ENCODE data around the gene EPHA6.
"Not testable (repeated sequence)": the region's sequence is repeated elsewhere in the genome, so short reads cannot be mapped to it uniquely, and the experiment has no call there.

Gene EPHA6

DNA sequence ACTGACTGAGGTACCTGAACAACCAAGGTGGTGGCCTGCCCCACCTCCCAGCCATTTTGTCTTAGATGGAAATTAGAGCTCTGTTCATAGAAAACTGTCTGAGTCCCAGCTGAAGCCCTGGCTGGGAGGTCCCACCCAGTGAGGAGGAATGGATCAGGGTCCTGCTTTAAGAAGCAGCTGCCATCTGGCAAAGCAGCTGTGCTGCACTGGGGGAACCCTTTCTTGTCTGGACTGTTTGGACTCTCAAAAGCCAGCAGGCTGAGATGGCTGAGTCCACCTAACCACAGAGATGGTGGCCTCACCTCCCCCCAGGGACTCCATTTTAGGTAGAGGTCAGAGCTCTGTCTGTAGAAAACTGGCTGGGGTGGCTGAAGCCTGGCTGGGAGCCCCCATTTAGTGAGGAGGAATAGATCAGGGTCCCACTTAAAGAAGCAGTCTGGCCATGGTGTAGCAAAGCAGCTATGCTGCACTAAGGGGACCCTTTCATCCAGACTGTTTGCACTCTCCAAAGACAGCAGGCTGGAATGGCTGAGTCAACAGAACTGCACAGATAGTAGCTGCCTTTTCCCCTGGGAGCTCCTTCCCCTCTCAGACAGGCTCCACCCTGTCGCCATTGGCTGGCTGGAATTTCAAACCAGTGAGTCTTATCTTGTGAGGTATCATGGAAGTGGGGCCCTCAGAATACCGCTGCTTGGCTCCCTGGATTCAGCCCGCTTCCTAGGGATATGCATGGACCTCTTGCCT, 116.9 kb downstream of the EPHA6 start:
- DNase-seq = no peak

DNA sequence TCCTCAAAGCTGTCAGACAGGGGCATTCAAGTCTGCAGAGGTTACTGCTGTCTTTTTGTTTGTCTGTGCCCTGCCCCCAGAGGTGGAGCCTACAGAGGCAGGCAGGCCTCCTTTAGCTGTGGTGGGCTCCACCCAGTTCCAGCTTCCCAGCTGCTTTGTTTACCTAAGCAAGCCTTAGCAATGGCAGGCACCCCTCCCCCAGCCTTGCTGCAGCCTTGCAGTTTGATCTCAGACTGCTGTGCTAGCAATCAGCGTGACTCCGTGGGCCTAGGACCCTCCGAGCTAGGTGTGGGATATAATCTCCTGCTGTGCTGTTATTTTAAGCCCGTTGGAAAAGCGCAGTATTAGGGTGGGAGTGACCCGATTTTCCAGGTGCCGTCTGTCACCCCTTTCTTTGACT, 127.7 kb downstream of the EPHA6 start:
- peak; percentile 3 for DNase-seq

DNA sequence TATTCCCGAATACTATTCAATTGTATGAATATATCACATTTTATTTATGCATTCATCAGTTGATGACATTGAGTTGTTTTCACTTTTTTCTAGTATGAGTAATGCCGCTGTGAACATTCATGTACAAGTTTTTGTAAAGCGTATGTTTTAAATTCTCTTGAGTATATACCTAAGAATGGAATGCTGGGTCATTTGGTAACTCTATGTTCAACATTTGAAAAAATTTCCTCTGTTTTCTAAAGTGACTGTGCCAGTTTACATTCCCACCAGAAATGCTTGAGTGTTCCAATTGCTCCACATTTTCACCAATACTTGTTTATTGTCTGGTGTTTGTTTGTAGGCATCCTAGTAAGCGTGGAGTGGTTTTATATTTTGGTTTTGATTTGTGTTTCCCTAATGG, 144.5 kb downstream of the EPHA6 start:
- DNase-seq = no peak

DNA sequence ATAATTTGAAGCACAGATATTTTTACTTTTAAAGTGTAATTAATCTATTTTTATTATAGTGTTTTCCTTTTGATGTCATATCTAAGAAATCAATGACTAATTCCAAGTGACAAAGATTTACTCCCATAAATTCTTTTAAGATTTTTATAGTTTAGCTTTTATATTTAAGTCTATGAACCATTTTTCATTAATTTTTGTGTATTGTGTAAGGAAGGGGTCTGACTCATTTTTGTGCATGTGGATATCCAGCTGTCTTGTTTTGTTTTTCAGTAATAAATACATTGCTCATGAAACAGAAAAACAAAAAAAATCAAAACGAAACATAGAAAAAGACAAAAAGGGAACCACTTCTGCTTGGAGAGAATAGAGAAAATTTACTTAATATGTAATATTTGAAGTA, 145.1 kb downstream of the EPHA6 start:
- DNase-seq = no peak

DNA sequence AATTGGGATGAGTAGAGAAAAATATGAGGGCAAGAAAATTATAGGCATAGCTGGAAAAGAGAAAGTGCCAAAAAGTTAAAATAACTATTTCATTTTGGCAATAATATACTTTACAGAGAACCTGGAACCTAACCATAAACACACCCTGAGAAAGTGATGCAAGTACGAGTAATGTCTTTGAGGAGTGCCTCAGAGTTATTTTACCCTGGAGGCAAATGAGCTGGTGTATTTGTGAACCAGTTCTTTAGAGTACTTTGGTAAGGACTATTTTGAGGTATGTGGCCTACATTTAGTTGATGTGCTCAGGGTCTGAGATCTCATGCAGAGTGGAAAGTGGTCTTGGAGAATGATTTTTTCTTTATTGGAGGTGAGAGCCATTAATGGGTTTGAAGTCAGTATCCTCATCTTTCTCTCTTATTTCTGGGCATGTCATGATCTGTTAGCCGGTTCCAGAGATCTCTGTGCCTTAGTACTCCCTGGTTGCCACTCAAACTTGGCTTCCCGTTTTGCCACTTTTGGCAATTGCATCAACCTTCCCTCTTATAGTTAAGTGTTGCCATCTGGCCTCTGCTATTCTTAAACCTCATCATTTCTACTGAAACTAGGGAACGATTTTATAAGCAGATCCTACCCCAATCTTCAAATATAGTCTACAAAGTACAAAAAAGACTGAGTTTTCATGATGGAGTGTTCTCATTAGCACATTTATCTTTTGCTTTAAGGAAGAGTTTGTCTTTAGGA, 145.7 kb downstream of the EPHA6 start:
- no peak for DNase-seq

DNA sequence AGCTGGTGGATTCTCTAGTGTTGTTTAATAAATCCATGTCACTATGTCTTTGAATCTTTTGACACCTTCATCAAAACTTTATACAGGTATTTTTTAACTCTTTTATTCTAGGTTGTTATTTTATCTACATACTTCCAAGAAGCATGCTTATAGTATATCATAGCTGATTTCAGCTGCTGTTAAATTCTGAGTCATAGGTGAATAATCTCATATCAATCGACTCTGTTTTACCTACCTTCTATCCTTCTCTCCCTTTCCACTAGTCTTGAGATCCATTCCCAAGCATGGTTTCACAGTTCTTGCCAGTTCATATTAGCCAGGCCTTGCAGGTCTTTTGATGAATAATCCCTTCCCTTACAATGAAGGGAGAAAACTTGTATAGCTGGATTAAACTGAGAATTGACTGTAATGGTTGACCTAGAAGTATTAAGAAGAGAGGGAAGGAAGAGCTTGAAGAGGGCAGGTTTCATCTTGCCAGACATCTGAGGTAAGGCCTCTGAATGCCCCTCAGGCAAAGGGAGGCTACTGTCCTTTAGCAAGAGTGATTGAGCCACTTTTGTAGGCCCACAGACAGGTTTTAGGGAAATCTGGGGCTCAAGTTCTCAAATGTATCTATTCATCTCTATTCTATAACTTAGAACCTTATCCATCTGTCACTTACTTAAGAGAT, 146.4 kb downstream of the EPHA6 start:
- no peak for DNase-seq

DNA sequence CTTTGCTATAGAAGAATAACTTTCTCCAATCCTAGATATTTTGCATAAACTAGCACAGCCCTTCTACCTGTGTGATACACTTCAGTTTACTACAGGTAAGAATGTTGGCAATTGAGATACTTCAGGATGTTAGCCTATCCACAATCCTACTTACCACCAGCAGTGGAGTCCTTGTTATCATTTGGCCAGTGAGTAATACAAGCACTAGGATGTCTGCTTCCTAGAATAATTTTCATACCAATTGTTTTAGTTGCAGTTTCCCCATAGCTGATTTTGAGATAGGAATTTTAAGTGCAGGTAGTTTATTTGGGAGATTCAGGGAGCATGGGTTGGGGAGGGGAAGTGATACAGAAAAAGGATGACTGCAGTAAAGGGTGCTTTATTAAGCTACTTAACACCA, 147.2 kb downstream of the EPHA6 start:
- no peak for DNase-seq

DNA sequence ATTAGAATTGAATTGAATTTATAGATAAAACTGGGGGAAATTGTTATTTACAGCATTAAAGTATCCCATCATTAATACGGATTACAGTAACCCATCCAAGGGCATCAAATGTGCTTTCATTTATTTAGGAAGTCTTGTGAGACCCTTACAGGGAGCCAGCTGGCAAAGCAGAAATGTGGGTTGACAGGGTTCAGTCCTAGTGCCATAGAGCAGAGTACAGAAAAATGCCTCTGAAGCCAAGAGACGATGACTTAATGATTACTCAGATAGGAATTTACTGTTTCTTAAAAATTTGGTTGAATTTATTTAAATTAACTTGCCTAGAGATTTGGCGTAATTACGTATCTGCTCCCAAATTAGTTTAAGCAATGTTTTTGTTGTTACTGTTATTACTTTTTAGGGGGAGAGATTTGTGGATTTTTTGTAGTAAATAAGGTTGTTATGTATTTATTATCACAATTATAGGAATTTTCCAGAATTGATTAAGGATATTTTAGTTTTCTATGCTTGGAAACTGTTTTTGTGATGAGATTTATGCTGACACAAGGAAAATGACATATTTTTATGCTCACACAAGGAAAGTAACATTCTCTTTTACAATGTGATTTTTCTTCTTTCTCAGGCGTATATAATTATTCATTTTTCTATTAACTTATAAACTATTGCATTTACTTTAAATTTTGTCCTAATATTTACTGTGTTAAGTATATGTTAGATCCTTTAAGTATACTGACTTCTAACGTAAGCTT, 152.0 kb downstream of the EPHA6 start:
- no peak for DNase-seq

DNA sequence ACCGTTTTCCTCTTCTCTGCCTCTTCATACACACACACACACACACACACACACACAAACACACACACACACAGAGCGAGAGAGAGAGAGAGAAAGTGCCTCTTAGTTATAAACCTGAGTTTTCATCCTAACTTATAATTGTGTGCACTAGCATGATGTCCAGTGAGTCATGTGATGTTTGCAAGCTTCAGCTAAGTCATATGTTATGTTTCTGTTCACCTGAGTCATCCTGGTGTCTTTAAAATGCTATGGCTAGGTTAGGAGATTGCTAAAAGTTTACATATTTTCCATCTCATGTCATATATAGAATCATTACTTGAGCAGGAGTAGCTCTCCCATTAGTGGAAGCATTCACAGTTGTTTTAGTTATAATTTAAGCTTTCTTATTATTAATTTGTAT, 155.8 kb downstream of the EPHA6 start:
- DNase-seq = no peak

DNA sequence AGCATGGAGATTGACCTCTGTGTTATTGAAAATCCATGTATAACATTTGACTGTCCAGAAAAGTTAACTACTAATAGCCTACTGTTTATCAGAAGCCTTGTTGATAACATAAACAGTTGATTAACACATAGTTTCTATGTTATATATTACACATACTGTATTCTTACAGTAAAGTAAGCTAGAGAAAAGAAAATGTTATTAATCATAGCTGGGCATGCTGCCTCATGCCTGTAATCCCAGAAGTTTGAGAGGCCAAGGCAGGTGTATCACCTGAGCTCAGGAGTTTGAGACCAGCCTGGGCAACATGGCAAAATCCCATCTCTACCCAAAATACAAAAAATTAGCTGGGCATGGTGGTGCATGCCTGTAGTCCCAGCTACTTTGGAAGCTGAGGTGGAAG, 163.3 kb downstream of the EPHA6 start:
- no peak for DNase-seq

DNA sequence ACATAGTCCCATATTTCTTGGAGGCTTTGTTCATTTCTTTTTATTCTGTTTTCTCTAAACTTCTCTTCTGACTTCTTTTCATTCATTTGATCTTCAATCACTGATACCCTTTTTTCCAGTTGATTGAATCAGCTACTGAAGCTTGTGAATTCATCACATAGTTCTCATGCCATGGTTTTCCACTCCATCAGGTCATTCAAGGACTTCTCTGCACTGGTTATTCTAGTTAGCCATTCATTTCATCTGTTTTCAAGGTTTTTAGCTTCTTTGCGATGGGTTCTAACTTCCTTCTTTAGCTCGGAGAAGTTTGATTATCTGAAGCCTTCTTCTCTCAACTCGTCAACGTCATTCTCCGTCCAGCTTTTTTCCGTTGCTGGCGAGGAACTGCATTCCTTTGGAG, 169.3 kb downstream of the EPHA6 start:
- DNase-seq = not testable (repeated sequence)

DNA sequence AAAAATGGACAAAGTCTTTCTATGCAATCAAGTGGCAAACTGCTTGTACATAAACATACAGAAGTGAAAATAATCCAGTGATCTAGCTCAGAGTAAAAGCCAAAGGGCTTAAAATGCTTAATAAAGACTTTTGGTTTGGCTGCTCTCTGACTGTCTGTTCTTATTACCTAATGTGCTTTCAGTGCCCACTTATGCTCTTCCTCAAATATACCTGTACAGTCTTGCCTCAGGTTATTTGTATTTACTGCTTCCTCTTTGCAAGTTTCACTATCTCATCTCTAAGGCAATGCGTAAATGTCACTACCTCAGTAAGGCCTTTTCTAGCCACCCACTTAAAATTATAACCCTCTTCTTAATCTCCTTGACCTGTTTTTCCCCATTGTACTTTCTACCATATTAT, 171.8 kb downstream of the EPHA6 start:
- DNase-seq = no peak

DNA sequence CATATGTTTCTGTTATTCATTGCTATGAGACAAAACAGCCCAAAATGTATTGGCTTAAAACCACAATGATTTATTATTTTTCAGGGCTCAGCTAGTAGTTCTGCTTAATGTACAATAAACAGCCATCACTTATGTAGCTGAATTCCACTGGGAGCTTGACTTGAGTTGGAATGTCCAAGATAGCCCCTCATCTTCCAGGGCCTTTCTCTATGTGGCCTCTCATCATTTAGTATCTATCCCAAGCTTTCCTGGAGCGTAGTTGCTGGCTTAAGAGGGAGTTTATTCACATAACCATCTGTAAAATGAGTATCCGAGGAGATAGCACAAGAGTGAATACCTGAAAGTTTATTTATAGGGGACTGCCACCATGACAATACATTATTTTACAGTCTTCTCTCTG, 176.8 kb downstream of the EPHA6 start:
- no peak for DNase-seq

DNA sequence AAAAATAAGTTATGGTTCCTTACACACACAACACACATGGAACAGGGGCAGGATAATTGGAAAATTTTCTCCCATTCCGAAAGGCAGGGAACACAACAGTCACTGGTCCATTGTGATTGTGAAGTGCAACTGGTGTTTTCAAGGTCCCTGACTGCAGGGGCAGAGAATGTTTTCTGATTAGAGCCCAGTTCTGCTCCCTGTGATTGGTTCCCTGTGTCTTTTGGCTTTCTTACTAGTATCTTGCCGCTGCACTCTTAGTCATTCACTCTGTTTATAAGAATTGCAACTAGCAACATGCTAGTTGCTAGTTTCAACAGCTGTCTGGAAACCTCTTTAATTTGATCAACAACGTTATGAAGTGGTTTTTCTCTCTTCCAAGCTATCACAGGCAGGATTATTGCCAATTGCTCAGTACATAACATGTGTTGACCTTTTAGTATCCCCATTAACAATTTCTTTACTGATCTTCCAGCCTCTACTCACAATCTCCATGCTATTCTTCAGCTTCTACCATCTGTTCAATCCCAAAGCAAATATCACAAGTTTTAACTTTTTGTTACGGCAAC, 177.5 kb downstream of the EPHA6 start:
- no peak for DNase-seq

DNA sequence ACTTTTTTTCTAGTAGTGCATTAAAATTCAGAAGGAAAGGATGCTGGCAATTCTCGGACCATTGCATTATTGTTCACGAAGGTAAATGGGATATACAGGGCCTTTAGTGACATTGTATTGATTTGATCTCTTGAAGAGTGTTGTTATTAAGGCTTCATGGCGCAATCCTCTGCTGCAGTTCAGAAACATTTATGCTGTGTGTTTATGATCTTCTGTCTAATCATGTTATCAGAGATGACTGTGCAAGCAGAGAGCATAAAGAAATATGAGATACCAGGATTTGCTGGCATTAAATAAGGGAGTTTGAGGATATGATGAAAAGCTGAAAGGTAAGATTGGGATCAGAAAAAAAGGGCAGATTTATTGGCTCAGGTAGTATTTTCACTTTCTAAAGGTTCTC, 180.6 kb downstream of the EPHA6 start:
- DNase-seq = no peak

DNA sequence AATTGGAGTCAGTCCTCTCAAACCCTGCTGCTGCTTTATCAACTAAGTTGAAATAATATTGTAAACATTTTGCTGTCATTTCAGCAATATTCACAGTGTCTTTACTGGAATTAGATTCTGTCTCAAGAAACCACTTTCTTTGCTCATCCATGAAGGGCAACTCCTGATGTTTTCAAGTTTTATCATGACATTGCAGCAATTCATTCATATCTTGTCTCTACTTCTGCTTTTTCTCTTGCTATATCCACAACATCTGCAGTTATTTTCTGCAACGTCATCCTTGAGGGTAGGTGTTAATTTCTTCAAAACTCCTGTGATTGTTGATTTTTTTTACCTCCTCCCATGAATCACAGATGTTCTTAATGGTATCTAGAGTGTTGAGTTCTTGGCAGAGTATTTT, 181.6 kb downstream of the EPHA6 start:
- DNase-seq = no peak

DNA sequence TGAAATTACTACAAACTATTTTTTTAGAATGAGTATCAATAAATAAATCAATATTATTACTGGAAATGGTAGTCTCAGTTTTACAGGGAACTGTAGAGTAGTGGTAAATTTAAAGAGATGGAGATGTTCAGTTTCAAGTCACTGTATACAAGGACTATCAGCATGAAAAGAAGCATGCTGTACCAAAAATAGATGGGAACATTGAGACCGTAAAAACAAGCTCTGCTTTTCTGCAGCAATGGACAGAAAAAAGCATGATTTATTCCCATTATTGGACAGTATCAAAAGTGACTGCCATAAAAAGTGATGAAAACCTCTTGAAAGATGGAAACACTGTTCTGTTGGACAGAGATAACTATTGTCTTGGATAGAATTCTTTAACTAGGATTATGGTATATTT, 187.2 kb downstream of the EPHA6 start:
- DNase-seq = no peak

DNA sequence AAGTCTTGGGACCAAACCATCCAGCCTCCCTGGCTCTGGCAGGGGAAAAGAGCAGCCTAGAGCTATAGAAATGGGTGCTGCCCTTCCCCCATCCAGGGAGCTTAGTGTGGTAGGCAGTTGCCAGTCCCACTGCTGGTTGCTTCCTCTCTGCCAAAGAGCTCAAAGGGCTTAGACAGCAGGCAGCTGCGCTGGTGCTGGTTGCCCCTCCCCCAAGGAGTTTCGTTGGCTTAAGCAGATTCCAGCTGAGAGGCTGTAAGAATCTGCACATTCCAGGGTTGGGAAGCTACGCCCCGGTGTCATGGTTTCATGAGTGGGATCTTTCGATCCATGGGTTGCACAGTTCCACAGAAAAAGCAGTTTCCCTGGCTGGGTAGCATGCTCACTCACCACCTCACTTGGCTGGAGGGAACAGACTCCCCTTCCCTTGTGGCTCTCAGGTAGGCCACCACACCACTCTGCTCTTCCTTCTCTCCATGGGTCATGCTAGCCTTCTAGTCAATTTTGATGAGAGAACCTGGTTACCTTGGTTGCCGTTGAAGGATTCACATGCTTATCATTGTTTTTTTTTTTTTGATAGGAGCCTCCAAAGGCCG, 195.1 kb downstream of the EPHA6 start:
- DNase-seq = no peak

DNA sequence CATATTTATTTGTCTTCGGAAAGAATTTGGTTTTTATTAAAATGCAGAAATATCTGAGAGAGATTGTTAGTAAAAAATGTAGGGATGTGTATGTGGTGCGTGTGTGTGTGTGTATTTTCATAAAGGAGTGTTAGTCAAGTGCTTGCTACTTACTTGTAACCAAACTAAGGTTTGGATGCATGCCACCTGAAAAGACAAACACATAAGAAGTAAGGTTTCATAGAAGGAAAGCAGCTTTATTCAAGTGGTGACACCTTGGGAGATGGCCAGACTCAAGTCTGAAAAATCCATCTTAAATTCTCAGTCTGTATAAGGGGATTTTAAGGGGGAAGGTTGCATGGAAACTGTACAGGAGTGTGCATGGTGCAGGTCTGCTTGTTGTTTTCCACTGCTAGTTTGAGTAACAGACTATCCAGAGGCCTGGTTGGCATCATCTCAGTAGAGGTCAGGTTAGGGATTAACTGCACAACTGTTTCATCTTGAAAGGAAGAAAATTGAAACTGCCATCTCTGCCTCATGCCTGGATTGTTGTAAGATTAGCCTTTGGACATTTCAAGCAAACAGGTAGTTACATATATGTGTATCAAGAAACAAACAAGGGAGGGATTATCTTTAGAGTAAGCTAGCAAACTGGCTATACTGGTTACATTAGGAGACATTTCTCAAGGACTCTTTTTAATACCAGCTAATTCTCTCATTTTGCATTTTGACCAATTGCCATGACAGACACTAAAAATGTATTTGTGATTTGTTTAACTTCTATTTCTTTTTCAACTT, 196.7 kb downstream of the EPHA6 start:
- DNase-seq = no peak

DNA sequence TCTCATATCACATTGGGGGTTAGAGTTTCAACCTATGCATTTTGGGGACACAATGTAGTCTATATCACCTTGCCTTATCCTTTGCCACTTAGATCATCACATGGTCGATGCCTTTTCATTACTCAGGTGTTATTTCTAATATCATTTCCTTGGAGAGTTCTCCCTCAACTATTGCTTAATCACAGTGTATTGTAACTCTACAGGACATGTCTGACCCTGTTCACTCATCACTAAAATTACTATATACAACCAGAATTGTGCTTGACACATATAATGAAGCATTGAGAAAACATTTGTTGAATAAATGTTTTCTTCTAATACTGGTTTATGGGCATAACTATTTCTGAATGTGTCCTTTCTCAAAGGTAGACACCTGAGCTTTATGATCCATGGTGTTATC, 207.4 kb downstream of the EPHA6 start:
- no peak for DNase-seq

DNA sequence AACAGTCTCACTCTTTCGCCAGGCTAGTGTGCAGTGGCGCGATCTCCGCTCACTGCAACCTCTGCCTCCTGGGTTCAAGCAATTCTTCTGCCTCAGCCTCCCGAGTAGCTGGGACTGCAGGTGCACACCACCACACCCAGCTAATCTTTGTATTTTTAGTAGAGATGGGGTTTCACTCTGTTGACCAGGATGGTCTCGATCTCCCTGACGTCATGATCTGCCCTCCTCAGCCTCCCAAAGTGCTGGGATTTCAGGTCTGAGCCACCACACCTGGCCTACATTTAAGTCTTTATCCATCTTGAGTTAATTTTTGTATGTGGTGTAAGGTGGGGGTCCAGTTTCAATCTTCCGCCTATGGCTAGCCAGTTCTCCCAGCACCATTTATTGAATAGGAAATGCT, 211.2 kb downstream of the EPHA6 start:
- DNase-seq = not testable (repeated sequence)

DNA sequence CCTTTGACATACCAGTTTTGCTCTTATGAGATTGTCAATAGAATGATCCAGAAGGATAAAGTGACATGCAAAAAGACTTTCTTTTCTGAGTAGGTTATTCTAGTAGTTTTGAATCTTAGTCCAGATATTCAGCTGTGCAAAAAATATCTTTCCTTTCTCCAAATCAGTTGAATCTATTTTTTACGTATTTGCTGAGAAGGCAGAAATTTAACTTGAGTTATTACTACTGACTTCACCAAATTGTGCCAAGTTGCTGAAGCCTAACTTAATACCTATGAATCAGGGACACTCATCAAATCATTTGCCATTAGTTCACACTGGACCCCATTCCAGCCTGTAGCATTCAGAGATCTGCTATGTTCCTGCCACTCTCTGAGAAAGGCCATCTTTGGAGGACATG, 215.6 kb downstream of the EPHA6 start:
- no peak for DNase-seq
